Frontal cortex (tissue), 4 donors: Measurements from ENCODE around the gene FIBCD1. TPM values are rescaled to one million over a fixed set of nuclear protein-coding genes. Genes with fewer than 3 reads are reported as not detected.

Experiments
- DNase-seq, 2 donors: peaks; one replicate each; pipeline ENCODE4 v3.0.0; 2012; ENCODE audit warnings: low spot score in 2 of 2
- FAIRE-seq: peaks from 2 replicates; lab custom pipeline; 2012; peaks lifted over from hg19 to GRCh38; lab: Jason Lieb, UNC
- total RNA-seq: library from RNA; depleted of rRNA; stranded (reverse); fragments of >200 nt; gene quantifications from one replicate; pipeline ENCODE4 v1.2.3, GENCODE V29; 2014
- donor health status: control.
- donor health status: control.
- donor health status: control.

FIBCD1 gene
- total RNA-seq, 1 donor from 2014 or later = 0.82 TPM

GRCh38 chr9:130939405-130940026 is 469 bp upstream of the FIBCD1 start:
- no peak for FAIRE-seq
- DNase-seq = no peak

GRCh38 chr9:130938184-130938651 is 829 bp downstream of the FIBCD1 start:
- no peak for FAIRE-seq
- no peak for DNase-seq

GRCh38 chr9:130937146-130938076 is 1.6 kb downstream of the FIBCD1 start:
- DNase-seq (no peak), FAIRE-seq (no peak)

- FAIRE-seq (no peak), DNase-seq (no peak)
Measured at GRCh38 chr9:130936285-130937117, 2.5 kb downstream of the FIBCD1 start.

GRCh38 chr9:130935648-130936271 is 3.3 kb downstream of the FIBCD1 start:
- DNase-seq (no peak), FAIRE-seq (no peak)

GRCh38 chr9:130934702-130935647 is 4.1 kb downstream of the FIBCD1 start:
- DNase-seq = no peak
- no peak for FAIRE-seq

GRCh38 chr9:130934246-130934645 is 4.8 kb downstream of the FIBCD1 start:
- FAIRE-seq = no peak
- DNase-seq = no peak

- no peak for DNase-seq
Measured at GRCh38 chr9:130933114-130934046, 5.7 kb downstream of the FIBCD1 start.

GRCh38 chr9:130932255-130933079 is 6.6 kb downstream of the FIBCD1 start:
- DNase-seq (no peak), FAIRE-seq (no peak)

More at GRCh38 chr9:130933114-130934046, 5.7 kb downstream of the FIBCD1 start:
- FAIRE-seq = no peak

- DNase-seq = no peak
- no peak for FAIRE-seq
Measured at GRCh38 chr9:130931508-130932254, 7.4 kb downstream of the FIBCD1 start.

- FAIRE-seq (no peak), DNase-seq (no peak)
Measured at GRCh38 chr9:130930804-130931349, 8.2 kb downstream of the FIBCD1 start.

- DNase-seq = no peak
- FAIRE-seq = no peak
Measured at GRCh38 chr9:130930132-130930803, 8.8 kb downstream of the FIBCD1 start.

GRCh38 chr9:130929571-130930038 is 9.4 kb downstream of the FIBCD1 start:
- FAIRE-seq (no peak), DNase-seq (no peak)

GRCh38 chr9:130927995-130928900 is 10.8 kb downstream of the FIBCD1 start:
- FAIRE-seq = no peak
- no peak for DNase-seq
